DND-41 (cell line): ENCODE data around the gene KDM1A.

Source experiments
- EZH2 ChIP-seq: IDR thresholded peaks from 3 replicates; pipeline ENCODE4 v1.6.1; 2012; ENCODE audit warnings: borderline replicate concordance, low read depth, mild to moderate bottlenecking, moderate library complexity, low read length, inconsistent platforms; ENCODE audit not compliant: severe bottlenecking
- TF ChIP-seq, protein P1 (sequence below): IDR thresholded peaks from 2 replicates; pipeline ENCODE4 v1.5.1; 2012; ENCODE audit warnings: borderline replicate concordance, low read length, moderate library complexity, mild to moderate bottlenecking; ENCODE audit not compliant: poor library complexity, severe bottlenecking; ENCODE audit errors: extremely low read depth

DNA sequence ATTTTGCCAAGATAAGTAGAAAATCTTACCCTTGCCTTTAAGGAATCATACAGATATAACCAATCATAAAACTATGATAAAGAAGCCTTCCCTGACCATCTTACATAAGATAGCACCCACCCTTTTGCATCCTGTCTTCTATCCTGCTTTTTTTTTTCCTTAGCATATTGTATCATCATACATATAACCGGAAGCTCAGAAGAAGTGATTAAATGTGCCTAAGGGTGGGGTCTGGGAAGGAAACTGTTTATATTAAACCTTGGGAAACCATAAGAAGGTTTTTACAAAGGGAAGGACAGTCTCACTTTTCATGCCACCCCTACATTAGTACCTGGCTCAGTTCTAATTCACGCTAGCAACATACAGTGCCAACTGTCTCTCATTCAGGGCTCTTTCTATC lies 82.6 kb downstream of the KDM1A start:
- TF ChIP-seq, protein P1, sequence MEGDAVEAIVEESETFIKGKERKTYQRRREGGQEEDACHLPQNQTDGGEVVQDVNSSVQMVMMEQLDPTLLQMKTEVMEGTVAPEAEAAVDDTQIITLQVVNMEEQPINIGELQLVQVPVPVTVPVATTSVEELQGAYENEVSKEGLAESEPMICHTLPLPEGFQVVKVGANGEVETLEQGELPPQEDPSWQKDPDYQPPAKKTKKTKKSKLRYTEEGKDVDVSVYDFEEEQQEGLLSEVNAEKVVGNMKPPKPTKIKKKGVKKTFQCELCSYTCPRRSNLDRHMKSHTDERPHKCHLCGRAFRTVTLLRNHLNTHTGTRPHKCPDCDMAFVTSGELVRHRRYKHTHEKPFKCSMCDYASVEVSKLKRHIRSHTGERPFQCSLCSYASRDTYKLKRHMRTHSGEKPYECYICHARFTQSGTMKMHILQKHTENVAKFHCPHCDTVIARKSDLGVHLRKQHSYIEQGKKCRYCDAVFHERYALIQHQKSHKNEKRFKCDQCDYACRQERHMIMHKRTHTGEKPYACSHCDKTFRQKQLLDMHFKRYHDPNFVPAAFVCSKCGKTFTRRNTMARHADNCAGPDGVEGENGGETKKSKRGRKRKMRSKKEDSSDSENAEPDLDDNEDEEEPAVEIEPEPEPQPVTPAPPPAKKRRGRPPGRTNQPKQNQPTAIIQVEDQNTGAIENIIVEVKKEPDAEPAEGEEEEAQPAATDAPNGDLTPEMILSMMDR, result no peak
- no peak for TF ChIP-seq EZH2
